HepG2 (cell line): Measurements from ENCODE around the gene GPS2. TPM values are rescaled to one million over a fixed set of nuclear protein-coding genes. Genes with fewer than 3 reads are reported as not detected.

Experiments used
- EHMT2 ChIP-seq: fragments of 200-600 bp; sonication (generic); IDR thresholded peaks from 2 replicates; pipeline ENCODE4 v1.7.0; 2017; ENCODE audit warnings: antibody characterized with exemption, low read depth, low read length, borderline replicate concordance
- FOXA3 ChIP-seq: IDR thresholded peaks from 2 replicates; pipeline ENCODE4 v1.6.1; 2016; ENCODE audit warnings: missing genetic modification reagents, missing compliant biosample characterization
- HCFC1 ChIP-seq: fragments of 150-350 bp; IDR thresholded peaks from 2 replicates; pipeline ENCODE4 v1.6.1; 2014; ENCODE audit warnings: low read depth, low read length
- HIVEP1 ChIP-seq: sonication (generic); formaldehyde crosslinking; IDR thresholded peaks from 2 replicates; pipeline ENCODE4 v1.4.0; 2020; ENCODE audit warnings: mild to moderate bottlenecking, missing genetic modification reagents
- JUN ChIP-seq: sonication (generic); formaldehyde crosslinking; IDR thresholded peaks from 2 replicates; pipeline ENCODE4 v1.4.0; 2020; ENCODE audit warnings: mild to moderate bottlenecking, missing genetic modification reagents
- KAT8 ChIP-seq: IDR thresholded peaks from 2 replicates; pipeline ENCODE4 v1.6.1; 2016; ENCODE audit warnings: missing genetic modification reagents, missing compliant biosample characterization
- KLF12 ChIP-seq: sonication (generic); formaldehyde crosslinking; IDR thresholded peaks from 2 replicates; pipeline ENCODE4 v1.4.0; 2020; ENCODE audit warnings: missing genetic modification reagents, borderline replicate concordance
- MLLT10 ChIP-seq: sonication (generic); formaldehyde crosslinking; IDR thresholded peaks from 2 replicates; pipeline ENCODE4 v1.4.0; 2020; ENCODE audit warnings: missing genetic modification reagents
- MTF1 ChIP-seq: sonication (generic); formaldehyde crosslinking; IDR thresholded peaks from 2 replicates; pipeline ENCODE4 v1.5.0; 2020; ENCODE audit warnings: missing genetic modification reagents
- NFATC3 ChIP-seq: sonication (generic); formaldehyde crosslinking; IDR thresholded peaks from 2 replicates; pipeline ENCODE4 v1.5.1; 2020; ENCODE audit warnings: mild to moderate bottlenecking, missing genetic modification reagents
- NR2C2 ChIP-seq: sonication (generic); formaldehyde crosslinking; IDR thresholded peaks from 2 replicates; pipeline ENCODE4 v1.4.0; 2020; ENCODE audit warnings: missing genetic modification reagents, mild to moderate bottlenecking, moderate library complexity, borderline replicate concordance
- POLR2G ChIP-seq: fragments of 200-400 bp; formaldehyde crosslinking; IDR thresholded peaks from 2 replicates; pipeline ENCODE4 v1.6.1; 2018; ENCODE audit warnings: mild to moderate bottlenecking, low read depth, low read length, moderate library complexity
- SAP130 ChIP-seq: IDR thresholded peaks from 2 replicates; pipeline ENCODE4 v1.6.1; 2016; ENCODE audit warnings: low read depth
- SMYD3 ChIP-seq: sonication (generic); formaldehyde crosslinking; IDR thresholded peaks from 2 replicates; pipeline ENCODE4 v1.8.1; 2023; ENCODE audit warnings: mild to moderate bottlenecking, missing genetic modification reagents
- SOX13 ChIP-seq, 3 experiments: fragments of 450-650 bp in 1 of 3; sonication (generic) in 1 of 3; formaldehyde crosslinking in 1 of 3; IDR thresholded peaks in 2 of 3; conservative IDR thresholded peaks in 1 of 3; 2 replicates each; pipeline versions ENCODE4 v1.5.0 to v1.6.1; 2016 to 2020; ENCODE audit warnings: antibody characterized with exemption in 1 of 3, mild to moderate bottlenecking in 1 of 3, missing compliant biosample characterization in 1 of 3, missing genetic modification reagents in 1 of 3, moderate library complexity in 1 of 3
- SRSF1 ChIP-seq: fragments of 200-400 bp; formaldehyde crosslinking; optimal IDR thresholded peaks from 2 replicates; pipeline ENCODE3; 2017; ENCODE audit warnings: mild to moderate bottlenecking, low read depth, low read length, moderate library complexity
- USF2 ChIP-seq, 2 experiments: sonication (generic) in 1 of 2; formaldehyde crosslinking in 1 of 2; IDR thresholded peaks; 2 replicates each; pipeline versions ENCODE4 v1.5.1 to v1.6.1; 2011 to 2020; ENCODE audit warnings: borderline replicate concordance in 1 of 2, low read depth in 1 of 2, low read length in 1 of 2, mild to moderate bottlenecking in 1 of 2, missing genetic modification reagents in 1 of 2, moderate library complexity in 1 of 2
- ZBTB26 ChIP-seq: IDR thresholded peaks from 2 replicates; pipeline ENCODE4 v1.6.1; 2016; ENCODE audit warnings: missing compliant biosample characterization, missing genetic modification reagents, borderline replicate concordance
- ZNF616 ChIP-seq: sonication (generic); formaldehyde crosslinking; IDR thresholded peaks from 2 replicates; pipeline ENCODE4 v1.5.0; 2020; ENCODE audit warnings: low read depth, mild to moderate bottlenecking, missing genetic modification reagents
- ZNF678 ChIP-seq: sonication (generic); formaldehyde crosslinking; IDR thresholded peaks from 2 replicates; pipeline ENCODE4 v1.4.0; 2020; ENCODE audit warnings: mild to moderate bottlenecking, missing genetic modification reagents
- ZNF746 ChIP-seq: sonication (generic); formaldehyde crosslinking; IDR thresholded peaks from 2 replicates; pipeline ENCODE4 v1.8.0; 2022; ENCODE audit warnings: mild to moderate bottlenecking, missing genetic modification reagents
- ZNF749 ChIP-seq: sonication (generic); formaldehyde crosslinking; IDR thresholded peaks from 2 replicates; pipeline ENCODE4 v1.8.0; 2022; ENCODE audit warnings: mild to moderate bottlenecking, missing genetic modification reagents, moderate library complexity, borderline replicate concordance
- polyA plus RNA-seq, 8 experiments: library from polyadenylated mRNA; depleted of rRNA in 3 of 8; stranded (reverse) in 7 of 8; unstranded in 1 of 8; fragments of >200 nt; fragmentation: Illumina TruSeq in 4 of 8; extraction: Trizol in 4 of 8; gene quantifications; 2 replicates each; pipeline versions ENCODE4 v1.2.1 to v1.2.3, GENCODE V29; 2011 to 2016; ENCODE audit warnings: low read depth in 4 of 8, missing spikeins in 1 of 8, mixed read lengths in 1 of 8; ENCODE audit not compliant: insufficient read depth in 1 of 8
- total RNA-seq, 5 experiments: library from RNA; depleted of rRNA; stranded (reverse); fragments of >200 nt; fragmentation: Illumina TruSeq; extraction: Trizol; gene quantifications; 2 replicates each; pipeline ENCODE4 v1.2.3, GENCODE V29; 2016; ENCODE audit warnings: low read depth in 1 of 5

GPS2 gene
- total and polyA plus RNA-seq, 2 of the 13 experiments (the other 11 are each of a cell fraction or from before 2014, with no cell fraction given): 58.0 to 59.4 TPM

- TF ChIP-seq USF2 (IDR thresholded peaks at IDR 0.05; ENCODE audit: low read depth, low read length): no peak
- TF ChIP-seq USF2 (CRISPR knock-in tag; IDR thresholded peaks at IDR 0.05; ENCODE audit: borderline replicate concordance): no peak
- TF ChIP-seq SAP130 (CRISPR knock-in tag): peak; percentile 86
- TF ChIP-seq SMYD3 (CRISPR knock-in tag): no peak
- TF ChIP-seq ZNF616 (CRISPR knock-in tag): no peak
- 0 out of 2 replicates have a peak, but pooled peaks have one; percentile 33 for TF ChIP-seq POLR2G
- no peak; the same call in 1 of the 2 replicates for TF ChIP-seq HIVEP1 (CRISPR knock-in tag)
- TF ChIP-seq NFATC3 (CRISPR knock-in tag): peak; percentile 85; the same call in 1 of the 2 replicates
- TF ChIP-seq MLLT10: no peak
- TF ChIP-seq KAT8 (CRISPR knock-in tag): peak; percentile 52; the same call in 1 of the 2 replicates
- TF ChIP-seq SOX13 (IDR thresholded peaks at IDR 0.05): no peak
- TF ChIP-seq SOX13 (CRISPR knock-in tag; conservative IDR thresholded peaks at IDR 0.05 in 1 of 2, IDR thresholded peaks at IDR 0.05 in 1 of 2): no peak; a peak in 1 of 4 replicates
- TF ChIP-seq KLF12 (CRISPR knock-in tag): no peak
- peak; percentile 60; the same call in 1 of the 2 replicates for TF ChIP-seq ZBTB26 (CRISPR knock-in tag)
- no peak for TF ChIP-seq MTF1 (CRISPR knock-in tag)
- no peak for TF ChIP-seq HCFC1
- TF ChIP-seq ZNF746 (CRISPR knock-in tag): no peak; the same call in 1 of the 2 replicates
- no peak for TF ChIP-seq NR2C2
- no peak for TF ChIP-seq EHMT2
- peak; percentile 61; the same call in 1 of the 2 replicates for TF ChIP-seq ZNF749 (CRISPR knock-in tag)
- TF ChIP-seq JUN (CRISPR knock-in tag): no peak
- no peak for TF ChIP-seq ZNF678
- TF ChIP-seq FOXA3: peak; percentile 37; the same call in 1 of the 2 replicates
- TF ChIP-seq SRSF1: peak; percentile 9
Observed at GRCh38 chr17:7280519-7281073, 34.6 kb downstream of the GPS2 start (continued).
